Activated T-helper 1 cell treated with Interleukin-2 at 50 U/mL for 16 hours (primary cell): ENCODE data around the gene PCDHGC3.

Source experiments
- DNase-seq: peaks from one replicate; pipeline ENCODE4 v3.0.0-alpha.2; 2020; ENCODE audit warnings: low read depth

Gene PCDHGC3

DNA sequence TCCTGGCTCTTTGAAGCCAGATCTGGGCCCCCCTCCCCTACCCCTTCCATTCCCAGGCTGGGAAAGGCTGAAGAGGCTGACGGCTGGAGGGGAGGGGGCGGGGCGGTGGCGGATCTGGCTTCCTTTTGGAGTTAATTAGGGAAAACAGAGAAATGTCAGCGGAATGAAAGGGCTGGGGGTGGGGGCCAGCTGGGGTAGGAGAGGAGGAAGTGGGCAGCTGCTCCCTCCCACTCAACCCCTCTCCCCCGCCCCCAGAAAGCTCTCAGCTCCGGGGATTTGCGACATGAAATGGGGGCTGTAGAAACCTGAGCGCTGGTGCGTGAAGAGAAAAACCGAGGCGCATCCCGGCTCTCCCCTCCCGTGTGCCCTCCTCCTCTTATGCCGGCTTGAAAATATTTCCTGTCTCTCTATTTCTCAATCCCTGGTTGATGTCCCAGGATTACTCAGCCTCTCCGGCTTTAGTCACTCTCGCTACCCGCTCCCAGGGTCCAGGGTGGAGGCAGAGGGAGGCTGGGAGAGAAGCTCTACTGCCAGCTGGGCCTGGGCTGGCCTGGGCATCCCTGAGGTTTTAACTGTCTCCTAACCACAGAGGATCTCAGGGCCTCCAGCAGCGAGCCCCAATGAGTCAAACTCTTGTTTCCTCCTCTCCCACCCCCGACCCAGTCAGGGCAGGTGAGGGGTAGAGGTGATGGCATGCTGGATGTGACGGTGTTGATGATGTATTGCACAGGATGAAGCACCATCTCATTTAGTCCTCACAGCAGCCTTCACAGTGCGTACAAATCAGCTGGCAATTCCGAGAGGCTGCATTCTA is 33.2 kb downstream of the PCDHGC3 start:
- no peak for DNase-seq

DNA sequence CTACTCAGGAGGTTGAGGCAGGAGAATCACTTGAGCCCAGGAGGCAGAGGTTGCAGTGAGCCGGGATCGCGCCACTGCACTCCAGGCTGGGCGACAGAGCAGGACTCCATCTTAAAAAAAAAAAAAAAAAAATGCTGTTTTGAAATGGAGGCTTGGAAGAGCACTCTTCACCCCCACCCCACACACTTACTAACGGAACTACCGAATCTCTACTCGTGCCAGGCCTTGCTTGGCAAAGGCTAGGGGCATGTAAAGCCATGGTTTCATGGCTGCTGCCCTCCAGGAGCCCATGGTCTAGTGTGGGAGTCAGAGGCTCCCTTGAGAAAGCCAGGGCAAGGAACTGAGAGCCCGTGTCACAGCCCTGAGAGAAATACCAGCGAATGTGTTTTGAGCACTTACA is 34.4 kb downstream of the PCDHGC3 start:
- no peak for DNase-seq

DNA sequence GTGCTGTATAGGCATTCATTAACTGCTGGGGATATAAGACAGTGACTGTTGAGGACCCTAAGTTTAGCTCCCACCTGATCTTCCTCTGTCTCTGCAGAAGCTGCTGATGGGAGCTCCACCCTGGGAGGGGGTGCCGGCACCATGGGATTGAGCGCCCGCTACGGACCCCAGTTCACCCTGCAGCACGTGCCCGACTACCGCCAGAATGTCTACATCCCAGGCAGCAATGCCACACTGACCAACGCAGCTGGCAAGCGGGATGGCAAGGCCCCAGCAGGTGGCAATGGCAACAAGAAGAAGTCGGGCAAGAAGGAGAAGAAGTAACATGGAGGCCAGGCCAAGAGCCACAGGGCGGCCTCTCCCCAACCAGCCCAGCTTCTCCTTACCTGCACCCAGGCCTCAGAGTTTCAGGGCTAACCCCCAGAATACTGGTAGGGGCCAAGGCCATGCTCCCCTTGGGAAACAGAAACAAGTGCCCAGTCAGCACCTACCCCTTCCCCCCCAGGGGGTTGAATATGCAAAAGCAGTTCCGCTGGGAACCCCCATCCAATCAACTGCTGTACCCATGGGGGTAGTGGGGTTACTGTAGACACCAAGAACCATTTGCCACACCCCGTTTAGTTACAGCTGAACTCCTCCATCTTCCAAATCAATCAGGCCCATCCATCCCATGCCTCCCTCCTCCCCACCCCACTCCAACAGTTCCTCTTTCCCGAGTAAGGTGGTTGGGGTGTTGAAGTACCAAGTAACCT is 35.3 kb downstream of the PCDHGC3 start:
- no peak for DNase-seq

DNA sequence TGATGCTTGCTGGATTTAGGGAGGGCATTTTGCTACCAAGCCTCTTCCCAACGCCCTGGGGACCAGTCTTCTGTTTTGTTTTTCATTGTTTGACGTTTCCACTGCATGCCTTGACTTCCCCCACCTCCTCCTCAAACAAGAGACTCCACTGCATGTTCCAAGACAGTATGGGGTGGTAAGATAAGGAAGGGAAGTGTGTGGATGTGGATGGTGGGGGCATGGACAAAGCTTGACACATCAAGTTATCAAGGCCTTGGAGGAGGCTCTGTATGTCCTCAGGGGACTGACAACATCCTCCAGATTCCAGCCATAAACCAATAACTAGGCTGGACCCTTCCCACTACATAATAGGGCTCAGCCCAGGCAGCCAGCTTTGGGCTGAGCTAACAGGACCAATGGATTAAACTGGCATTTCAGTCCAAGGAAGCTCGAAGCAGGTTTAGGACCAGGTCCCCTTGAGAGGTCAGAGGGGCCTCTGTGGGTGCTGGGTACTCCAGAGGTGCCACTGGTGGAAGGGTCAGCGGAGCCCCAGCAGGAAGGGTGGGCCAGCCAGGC is 36.1 kb downstream of the PCDHGC3 start:
- no peak for DNase-seq

DNA sequence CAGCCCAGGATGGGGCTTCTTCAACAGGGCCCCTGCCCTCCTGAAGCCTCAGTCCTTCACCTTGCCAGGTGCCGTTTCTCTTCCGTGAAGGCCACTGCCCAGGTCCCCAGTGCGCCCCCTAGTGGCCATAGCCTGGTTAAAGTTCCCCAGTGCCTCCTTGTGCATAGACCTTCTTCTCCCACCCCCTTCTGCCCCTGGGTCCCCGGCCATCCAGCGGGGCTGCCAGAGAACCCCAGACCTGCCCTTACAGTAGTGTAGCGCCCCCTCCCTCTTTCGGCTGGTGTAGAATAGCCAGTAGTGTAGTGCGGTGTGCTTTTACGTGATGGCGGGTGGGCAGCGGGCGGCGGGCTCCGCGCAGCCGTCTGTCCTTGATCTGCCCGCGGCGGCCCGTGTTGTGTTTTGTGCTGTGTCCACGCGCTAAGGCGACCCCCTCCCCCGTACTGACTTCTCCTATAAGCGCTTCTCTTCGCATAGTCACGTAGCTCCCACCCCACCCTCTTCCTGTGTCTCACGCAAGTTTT is 36.7 kb downstream of the PCDHGC3 start:
- peak; percentile 70 for DNase-seq

DNA sequence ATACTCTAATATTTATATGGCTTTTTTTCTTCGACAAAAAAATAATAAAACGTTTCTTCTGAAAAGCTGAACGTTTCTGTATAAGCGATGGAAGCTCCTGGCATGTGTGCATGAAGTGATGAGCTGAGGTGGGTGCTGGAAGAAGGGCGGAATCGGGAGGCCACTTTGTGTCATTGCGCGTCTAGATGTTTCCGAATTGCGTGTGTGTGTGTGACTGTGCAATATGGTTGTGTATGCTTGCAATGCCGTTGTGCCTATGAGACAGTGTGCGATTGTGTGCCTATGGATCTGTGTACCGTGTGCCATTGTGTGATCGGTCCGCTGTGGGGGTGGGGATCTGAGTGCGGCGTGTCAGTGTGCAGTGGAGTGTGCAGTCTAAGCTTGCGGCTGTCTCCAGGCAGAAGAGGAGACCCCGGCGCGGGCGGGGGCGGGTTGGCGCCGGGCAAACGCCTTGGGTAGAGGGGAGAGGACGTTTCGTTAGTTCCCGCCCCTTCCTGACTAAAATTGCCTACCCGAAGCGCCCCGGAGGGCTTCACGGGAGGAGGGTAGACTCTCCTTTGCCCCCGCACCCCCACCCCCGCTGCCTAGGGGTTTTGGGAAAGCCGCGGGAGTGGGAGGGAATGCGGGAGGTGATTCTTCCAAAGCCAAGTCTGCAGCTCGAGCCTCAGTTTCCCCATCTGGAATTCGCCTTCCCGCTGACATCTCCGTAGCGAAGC is 37.3 kb downstream of the PCDHGC3 start:
- DNase-seq = no peak

DNA sequence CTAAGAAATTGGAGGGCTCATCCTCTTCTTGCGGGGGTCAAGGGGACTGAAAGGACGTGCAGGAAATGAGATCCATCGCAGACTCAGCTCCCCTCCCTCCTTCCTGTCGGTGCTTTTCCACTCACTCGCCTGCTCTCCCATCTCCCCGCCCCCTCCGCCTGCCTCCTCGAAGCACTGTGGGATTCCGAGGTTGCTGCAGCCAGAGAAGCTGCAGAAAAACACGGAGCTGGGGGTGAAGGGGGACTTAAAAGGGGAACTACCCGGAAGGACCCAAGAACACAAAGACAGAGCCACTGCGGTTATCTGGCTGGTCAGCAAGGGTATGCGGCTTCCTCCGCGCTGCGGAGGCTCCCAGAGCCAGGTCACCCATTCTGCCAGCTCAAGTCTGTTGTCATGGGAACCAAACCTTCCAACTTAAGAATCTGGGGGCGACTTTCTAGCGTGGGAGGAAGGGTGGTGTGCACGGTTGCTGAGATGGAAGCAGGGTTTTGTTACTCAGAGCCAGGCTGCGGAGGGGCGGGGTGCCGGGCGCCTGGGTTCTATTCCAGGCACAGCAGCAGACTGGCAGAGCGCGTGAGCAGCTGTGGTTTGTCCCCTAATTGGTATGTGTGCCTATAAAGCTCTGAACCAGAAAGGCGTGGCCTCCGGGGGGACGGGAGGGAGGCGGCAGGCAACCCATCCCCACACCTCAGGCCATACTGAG is 38.0 kb downstream of the PCDHGC3 start:
- no peak for DNase-seq

DNA sequence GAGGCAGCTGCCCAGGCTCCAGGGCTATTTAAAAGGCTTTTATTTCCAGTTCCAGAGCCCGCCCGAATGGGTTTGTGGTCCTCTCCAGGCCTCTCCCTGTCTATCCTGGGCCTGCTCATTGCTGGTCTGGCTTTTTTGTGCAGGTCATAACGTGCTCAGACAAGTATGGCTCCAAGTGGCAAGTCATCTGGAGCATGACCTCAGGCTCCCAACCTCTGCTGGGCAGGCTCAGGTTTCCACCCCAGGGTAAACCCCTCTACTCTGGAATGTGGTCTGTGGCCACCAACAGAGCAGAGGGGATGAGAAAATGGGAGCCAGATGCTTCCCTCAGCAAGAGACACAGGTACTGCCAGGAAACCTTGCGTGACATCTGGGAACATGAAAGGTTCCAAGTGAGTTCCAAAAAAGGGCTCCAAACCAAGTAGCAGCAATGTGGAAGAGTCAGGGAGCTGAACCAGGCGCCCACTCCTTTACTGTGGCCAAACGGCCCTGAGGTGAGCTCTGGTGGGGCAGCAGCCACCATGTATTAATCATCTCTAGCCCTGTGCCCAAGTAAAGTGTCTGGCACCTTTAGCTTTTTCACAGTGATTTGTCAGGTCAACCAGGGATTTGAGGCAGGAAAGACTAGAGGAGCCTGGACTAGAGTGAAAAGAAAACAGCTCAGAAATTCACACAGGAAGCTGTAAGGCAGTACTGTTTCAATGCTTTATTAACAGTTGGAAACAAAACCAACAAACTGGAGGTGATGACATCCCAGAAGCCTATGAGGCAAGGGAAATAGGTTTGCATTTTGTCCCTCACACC is 38.8 kb downstream of the PCDHGC3 start:
- DNase-seq = no peak

DNA sequence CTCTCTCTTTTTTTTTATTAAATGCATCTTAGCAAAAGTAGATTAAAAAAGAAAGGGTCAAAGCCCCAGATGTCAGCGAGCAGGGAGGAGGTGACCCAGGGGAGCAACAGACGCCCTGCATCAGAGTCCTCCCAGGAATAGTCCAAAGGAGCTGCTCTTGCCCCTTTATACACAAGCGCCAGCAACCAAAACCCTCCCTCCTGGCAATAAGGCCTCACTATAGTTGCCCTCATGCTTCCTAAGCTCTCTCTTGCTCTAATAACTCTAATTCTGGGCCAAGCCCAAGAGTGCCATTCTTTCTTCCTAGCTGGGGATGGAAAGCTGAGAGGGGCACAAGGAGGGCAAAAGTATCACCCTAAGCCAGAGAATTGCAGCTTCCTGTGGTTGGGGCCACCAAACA is 39.4 kb downstream of the PCDHGC3 start:
- DNase-seq = no peak

DNA sequence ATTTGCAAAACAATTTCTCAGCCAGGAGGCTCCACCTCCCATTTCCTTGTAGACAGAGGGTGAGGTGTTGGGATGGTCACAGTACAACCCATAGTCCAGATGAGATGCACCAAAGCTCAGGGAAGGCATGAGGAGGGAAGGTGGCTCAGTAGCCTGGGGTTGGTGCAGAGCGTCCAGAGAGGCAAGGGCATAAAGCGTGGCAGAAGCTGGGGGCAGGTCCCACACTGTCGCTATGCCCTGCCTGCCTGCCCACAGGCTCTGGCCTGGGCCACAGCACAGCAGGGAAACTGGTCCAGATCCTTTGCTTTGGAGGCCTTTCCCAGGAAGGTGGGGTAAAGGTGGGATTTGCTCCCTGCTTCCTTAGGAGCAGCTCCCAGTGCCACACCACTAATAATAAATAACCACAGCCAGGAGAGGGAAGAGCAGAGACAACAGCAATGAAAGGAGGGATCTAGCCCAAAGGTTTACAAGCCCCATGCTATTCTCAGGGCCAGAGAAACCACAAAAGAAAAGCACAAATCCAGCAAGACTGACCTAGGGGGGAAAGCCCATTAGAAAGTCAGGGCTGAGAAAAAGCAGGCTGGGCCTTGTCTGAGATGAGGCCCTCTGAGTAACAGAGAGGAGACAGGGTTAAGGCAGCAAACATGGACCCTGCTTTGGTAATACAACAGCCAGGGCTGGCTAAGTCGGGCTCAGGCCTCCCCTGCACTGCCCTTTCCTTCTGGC is 40.3 kb downstream of the PCDHGC3 start:
- DNase-seq = no peak

DNA sequence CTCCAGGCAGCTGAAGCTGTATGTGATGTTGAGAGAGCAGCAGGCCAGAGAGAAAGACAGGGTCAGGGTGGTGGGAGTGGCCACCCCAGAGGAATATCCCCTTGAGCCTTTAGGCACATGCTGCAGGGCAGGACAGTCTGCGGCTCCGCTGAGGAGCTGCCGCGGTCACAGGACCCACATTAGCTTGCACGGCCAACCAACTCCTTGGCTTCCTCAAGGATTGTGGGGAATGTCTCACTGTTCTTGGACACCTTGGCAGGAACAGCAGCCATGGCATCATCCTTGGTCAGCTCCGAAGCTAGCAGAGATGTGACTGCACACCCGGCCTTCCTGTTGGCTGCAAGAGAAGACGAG is 40.9 kb downstream of the PCDHGC3 start:
- DNase-seq = no peak

DNA sequence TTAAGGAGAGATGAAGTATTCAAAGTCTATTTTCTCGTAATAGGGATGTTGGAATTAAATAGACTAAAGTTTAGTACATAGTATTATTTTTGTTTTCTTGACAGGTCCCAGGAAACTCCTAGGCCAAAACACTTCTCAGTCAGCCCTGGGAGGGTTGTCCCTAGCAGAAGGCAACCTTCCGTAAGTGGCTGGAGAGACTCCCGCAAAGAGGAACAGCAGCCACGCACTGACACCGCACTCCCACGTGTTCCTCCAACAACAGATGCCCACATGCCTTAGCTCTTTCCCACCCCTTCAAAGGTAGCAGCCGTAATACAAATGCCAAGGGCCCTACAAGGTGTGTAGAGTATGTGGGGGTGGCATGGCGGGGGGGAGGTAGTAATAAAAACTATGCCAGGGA is 41.5 kb downstream of the PCDHGC3 start:
- DNase-seq = no peak

DNA sequence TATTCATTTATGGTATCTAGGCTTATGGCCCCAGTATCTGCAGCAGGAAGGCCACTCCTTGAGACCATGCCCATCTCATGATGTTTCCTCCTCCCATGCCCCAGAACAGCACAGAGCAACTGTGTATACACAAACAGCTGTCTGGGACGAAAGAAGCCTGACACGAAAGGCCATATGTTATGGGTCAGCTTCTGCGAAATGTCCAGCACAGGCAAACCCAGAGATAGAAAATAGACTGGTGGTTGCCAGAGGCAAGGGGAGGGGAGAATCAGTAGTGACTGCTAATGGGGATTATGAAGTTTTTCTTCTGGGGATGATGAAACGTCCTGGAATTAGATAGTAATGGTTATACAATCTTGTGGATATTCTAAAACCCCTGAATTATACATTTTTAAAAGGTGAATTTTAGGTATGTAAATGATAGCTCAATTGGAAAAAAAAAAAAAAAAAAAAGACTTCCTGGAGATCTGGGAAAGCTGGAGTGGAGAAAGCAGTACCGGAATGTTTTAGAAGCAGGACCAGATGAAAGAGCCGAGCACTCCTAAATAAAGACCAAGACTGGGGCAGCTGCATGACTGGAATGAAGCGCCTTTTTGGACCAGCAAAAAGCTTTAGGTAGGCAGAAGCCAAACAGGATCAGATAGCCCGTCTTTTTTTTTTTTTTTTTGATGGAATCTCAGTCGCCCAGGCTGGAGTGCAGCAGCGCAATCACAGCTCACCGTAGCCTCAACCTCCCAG is 42.3 kb downstream of the PCDHGC3 start:
- no peak for DNase-seq

DNA sequence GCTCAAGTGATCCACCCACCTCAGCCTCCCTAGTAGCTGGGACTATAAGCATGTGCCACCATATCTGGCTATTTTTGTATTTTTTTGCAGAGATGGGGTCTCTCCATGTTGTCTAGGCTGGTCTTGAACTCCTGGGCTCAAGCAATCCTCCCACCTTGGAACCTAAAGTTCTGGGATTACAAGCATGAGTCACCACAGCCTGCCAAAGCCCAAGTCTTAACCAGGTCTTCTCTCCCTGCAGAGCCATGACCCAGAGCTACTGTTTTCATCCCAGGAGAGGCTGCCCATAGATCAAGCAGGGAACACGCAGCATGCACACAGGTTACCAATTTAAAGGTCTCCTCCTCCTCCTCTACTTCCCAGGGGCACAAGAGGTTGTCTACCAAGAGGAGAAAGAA is 42.9 kb downstream of the PCDHGC3 start:
- no peak for DNase-seq

DNA sequence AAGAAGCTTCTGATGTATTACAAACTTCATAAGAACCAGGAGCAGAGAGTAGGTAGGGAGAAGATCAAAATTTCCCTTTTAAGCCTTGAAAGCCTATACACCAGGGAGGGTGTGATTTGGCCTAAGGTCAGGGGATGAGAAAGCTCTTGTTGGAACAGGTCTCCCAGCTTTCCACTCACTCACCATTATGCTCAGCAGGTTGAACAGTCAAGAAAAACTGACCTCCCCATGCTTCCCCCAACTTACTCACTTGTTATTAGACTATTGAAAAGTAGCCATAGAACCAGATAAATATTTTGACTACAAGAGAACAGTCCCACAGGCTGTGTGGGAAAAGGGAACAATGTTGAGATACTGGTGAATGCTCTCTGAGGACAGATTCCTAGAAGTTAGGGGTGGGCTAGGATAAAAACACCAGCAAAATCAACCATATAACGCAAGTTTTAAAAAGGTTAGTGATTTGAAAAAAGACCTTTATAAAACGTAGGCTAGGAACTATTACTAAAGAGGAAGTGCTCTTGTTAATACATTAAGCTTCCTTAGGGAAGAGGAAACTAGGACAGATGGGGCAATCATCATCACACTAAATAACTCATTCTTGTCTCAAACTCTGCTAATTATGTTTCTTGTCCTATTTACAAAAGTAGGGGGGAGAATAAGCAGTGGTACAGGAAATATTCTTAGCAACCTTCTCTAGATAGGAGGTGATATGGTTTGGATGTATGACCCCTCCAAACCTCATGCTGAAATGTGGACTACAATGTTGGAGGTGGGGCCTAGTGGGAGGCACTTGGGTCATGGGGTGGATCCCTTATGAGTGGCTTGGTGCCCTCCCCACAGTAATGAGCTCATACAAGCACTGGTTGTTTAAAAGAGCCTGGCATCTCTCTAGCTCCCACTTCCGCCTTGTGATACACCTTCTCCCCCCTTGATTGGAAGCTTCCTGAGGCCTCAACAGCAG is 44.1 kb downstream of the PCDHGC3 start:
- no peak for DNase-seq

DNA sequence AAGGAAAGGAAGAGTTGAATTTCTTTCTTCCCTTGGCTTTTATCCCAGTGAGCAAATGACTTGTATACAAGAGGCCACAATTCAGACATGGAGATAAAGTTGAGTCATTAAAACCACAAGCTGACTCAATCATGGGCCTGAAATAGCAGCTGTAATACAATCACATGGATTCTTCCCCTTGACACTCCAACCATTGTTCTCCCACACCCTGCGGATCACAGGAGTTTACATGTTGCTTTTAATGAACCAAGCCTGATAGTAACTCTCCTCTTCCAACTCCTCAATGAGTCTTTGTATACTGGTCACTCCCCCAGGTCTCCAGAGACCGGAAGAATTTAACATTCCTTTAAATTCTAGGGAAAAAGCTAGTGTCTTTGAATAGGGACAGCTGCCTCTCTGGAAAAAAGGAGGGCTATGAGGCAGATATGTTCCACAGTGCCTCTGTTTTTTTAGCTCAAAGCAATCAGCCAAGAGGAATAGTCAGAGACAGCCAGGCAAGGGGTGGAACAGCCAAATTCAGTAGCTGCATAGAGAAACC is 45.5 kb downstream of the PCDHGC3 start:
- no peak for DNase-seq

DNA sequence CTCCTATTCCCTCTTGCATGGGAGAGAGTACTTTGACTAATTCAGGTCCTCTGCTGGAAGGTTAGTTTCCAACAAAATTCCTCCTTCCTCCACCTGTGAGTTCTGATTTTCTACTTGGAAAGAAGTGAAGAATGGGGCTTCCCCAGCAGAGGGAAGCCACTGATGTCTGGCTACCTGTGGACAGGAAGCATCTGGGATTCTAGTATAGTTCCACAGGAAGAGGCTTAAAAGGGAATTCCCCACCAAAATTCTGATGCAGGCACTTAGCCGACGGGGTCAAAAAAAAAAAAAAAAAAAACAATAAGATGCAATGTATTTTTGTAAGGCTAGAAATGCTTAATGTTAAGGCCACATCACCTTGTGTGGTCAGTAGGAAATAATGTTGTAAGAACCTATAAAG is 46.5 kb downstream of the PCDHGC3 start:
- DNase-seq = no peak

DNA sequence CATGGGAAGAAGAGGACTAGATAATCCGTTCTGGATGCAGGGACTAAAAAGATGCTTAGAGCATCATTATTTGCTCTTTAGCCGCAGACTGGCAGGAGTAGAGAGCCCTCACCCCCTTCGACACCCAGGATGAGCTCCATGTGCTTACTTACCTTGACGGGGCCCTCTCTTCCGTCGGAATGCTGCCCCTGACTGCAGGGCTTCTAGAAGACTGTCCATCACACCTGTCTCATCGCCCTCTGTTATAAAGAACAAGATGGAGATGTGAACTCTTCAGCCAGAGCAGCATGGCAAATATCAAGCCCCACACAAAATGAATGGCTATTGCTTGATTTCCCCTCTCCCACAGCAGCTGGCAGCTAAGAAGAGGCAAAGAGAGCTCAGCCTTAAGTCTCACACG is 48.2 kb downstream of the PCDHGC3 start:
- DNase-seq = no peak
